Measurements from ENCODE around the gene OR51A4.

OR51A4 gene, protein sequence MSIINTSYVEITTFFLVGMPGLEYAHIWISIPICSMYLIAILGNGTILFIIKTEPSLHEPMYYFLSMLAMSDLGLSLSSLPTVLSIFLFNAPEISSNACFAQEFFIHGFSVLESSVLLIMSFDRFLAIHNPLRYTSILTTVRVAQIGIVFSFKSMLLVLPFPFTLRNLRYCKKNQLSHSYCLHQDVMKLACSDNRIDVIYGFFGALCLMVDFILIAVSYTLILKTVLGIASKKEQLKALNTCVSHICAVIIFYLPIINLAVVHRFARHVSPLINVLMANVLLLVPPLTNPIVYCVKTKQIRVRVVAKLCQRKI

GRCh38 chr11:4947505-4947904 lies at the start of gene OR51A4:
TSS of gene OR51A4 (minus strand) at chr11:4947605. CDS start at chr11:4947100, 505 bp downstream.
- TF ChIP-seq MAX (IDR thresholded peaks at IDR 0.05): no peak
- no peak for TF ChIP-seq ZBTB7A (IDR thresholded peaks at IDR 0.05; ENCODE audit: low read depth)
- no peak for TF ChIP-seq CEBPB (IDR thresholded peaks at IDR 0.05)
- no peak for TF ChIP-seq EP300 (IDR thresholded peaks at IDR 0.05; ENCODE audit: borderline replicate concordance)
- no peak for TF ChIP-seq USF1 (IDR thresholded peaks at IDR 0.05)
- TF ChIP-seq YY1 (IDR thresholded peaks at IDR 0.05; ENCODE audit: low read depth): no peak
- no peak for TF ChIP-seq FOXM1 (IDR thresholded peaks at IDR 0.05; ENCODE audit: borderline replicate concordance, low read depth)
- TF ChIP-seq RAD21 (IDR thresholded peaks at IDR 0.05; ENCODE audit: low read depth): no peak
- TF ChIP-seq NFIC (IDR thresholded peaks at IDR 0.05): no peak
- TF ChIP-seq EGR1 (IDR thresholded peaks at IDR 0.05): no peak
- TF ChIP-seq TEAD4 (IDR thresholded peaks at IDR 0.05): no peak
- TF ChIP-seq, protein P1, sequence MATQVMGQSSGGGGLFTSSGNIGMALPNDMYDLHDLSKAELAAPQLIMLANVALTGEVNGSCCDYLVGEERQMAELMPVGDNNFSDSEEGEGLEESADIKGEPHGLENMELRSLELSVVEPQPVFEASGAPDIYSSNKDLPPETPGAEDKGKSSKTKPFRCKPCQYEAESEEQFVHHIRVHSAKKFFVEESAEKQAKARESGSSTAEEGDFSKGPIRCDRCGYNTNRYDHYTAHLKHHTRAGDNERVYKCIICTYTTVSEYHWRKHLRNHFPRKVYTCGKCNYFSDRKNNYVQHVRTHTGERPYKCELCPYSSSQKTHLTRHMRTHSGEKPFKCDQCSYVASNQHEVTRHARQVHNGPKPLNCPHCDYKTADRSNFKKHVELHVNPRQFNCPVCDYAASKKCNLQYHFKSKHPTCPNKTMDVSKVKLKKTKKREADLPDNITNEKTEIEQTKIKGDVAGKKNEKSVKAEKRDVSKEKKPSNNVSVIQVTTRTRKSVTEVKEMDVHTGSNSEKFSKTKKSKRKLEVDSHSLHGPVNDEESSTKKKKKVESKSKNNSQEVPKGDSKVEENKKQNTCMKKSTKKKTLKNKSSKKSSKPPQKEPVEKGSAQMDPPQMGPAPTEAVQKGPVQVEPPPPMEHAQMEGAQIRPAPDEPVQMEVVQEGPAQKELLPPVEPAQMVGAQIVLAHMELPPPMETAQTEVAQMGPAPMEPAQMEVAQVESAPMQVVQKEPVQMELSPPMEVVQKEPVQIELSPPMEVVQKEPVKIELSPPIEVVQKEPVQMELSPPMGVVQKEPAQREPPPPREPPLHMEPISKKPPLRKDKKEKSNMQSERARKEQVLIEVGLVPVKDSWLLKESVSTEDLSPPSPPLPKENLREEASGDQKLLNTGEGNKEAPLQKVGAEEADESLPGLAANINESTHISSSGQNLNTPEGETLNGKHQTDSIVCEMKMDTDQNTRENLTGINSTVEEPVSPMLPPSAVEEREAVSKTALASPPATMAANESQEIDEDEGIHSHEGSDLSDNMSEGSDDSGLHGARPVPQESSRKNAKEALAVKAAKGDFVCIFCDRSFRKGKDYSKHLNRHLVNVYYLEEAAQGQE (IDR thresholded peaks at IDR 0.05; ENCODE audit: low read depth): no peak
- TF ChIP-seq TAF1 (IDR thresholded peaks at IDR 0.05; ENCODE audit: low read depth): no peak
- TF ChIP-seq TCF12 (IDR thresholded peaks at IDR 0.05; ENCODE audit: low read depth): no peak
- TF ChIP-seq CREB1 (IDR thresholded peaks at IDR 0.05; ENCODE audit: low read depth): no peak

DNA sequence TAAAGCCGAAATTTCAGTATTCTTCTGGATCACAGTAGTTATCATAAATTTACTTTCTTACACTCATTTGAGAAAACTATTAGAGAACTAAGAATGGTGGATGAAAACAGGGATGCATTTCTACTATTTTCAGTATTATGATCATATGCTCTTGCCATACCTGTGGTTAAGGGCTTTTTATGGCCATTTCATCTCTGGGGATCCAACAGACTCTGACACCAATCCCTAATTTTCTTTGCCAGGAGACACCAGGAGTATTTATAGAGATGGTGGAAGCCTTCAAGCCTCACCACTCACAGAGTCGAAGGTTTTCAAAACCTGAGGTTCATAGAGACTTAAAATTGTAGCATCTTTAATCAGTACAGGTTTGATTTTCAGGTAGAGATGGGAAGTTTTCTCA lies 47.1 kb upstream of the OR51A4 start, which contains the start of gene OR51L1:
OR51L1 (plus strand) TSS at position 301 of the 400 bp plus-strand sequence. CDS start 4,132 bp downstream, outside the sequence.
- TF ChIP-seq RAD21 (IDR thresholded peaks at IDR 0.05; ENCODE audit: low read depth) (no peak), TCF12 (IDR thresholded peaks at IDR 0.05; ENCODE audit: low read depth) (no peak), YY1 (IDR thresholded peaks at IDR 0.05; ENCODE audit: low read depth) (no peak), USF1 (IDR thresholded peaks at IDR 0.05) (no peak), MAX (IDR thresholded peaks at IDR 0.05) (no peak), EP300 (IDR thresholded peaks at IDR 0.05; ENCODE audit: borderline replicate concordance) (no peak), CREB1 (IDR thresholded peaks at IDR 0.05; ENCODE audit: low read depth) (no peak), CEBPB (IDR thresholded peaks at IDR 0.05) (no peak), TEAD4 (IDR thresholded peaks at IDR 0.05) (no peak), FOXM1 (IDR thresholded peaks at IDR 0.05; ENCODE audit: borderline replicate concordance, low read depth) (no peak), ZBTB7A (IDR thresholded peaks at IDR 0.05; ENCODE audit: low read depth) (no peak), EGR1 (IDR thresholded peaks at IDR 0.05) (no peak), TAF1 (IDR thresholded peaks at IDR 0.05; ENCODE audit: low read depth) (no peak), NFIC (IDR thresholded peaks at IDR 0.05) (no peak)
- TF ChIP-seq, protein P1 (IDR thresholded peaks at IDR 0.05; ENCODE audit: low read depth): no peak

DNA sequence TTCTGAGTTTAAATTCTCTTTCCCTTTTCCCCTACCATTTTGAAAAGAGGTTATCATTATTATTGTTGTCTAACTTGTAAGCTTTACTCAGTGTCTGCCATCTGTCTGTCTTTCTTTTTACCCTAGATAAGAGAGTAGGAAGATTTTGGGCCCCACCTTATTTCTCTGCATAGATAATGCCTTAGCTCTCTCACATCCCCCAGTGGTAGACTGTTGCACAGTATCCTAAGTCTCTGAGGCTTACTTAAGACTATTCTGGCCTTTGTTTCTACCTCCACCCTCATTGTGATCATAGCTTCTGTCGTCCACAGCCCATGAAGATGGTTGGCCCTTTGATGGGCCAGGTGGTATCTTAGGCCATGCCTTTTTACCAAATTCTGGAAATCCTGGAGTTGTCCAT lies 43.7 kb upstream of the OR51A4 start:
- TF ChIP-seq USF1 (IDR thresholded peaks at IDR 0.05) (no peak), FOXM1 (IDR thresholded peaks at IDR 0.05; ENCODE audit: borderline replicate concordance, low read depth) (no peak), EP300 (IDR thresholded peaks at IDR 0.05; ENCODE audit: borderline replicate concordance) (no peak), YY1 (IDR thresholded peaks at IDR 0.05; ENCODE audit: low read depth) (no peak), ZBTB7A (IDR thresholded peaks at IDR 0.05; ENCODE audit: low read depth) (no peak)

- no peak for TF ChIP-seq YY1 (IDR thresholded peaks at IDR 0.05; ENCODE audit: low read depth)
- TF ChIP-seq CREB1 (IDR thresholded peaks at IDR 0.05; ENCODE audit: low read depth): no peak
- no peak for TF ChIP-seq FOXM1 (IDR thresholded peaks at IDR 0.05; ENCODE audit: borderline replicate concordance, low read depth)
- no peak for TF ChIP-seq ZBTB7A (IDR thresholded peaks at IDR 0.05; ENCODE audit: low read depth)
- TF ChIP-seq, protein P1 (IDR thresholded peaks at IDR 0.05; ENCODE audit: low read depth): no peak
- no peak for TF ChIP-seq USF1 (IDR thresholded peaks at IDR 0.05)
- TF ChIP-seq EP300 (IDR thresholded peaks at IDR 0.05; ENCODE audit: borderline replicate concordance): no peak
- TF ChIP-seq TEAD4 (IDR thresholded peaks at IDR 0.05): no peak
- TF ChIP-seq MAX (IDR thresholded peaks at IDR 0.05): no peak
- TF ChIP-seq TCF12 (IDR thresholded peaks at IDR 0.05; ENCODE audit: low read depth): no peak
- TF ChIP-seq RAD21 (IDR thresholded peaks at IDR 0.05; ENCODE audit: low read depth): no peak
Observed at GRCh38 chr11:4983841-4984240, 36.4 kb upstream of the OR51A4 start.
